GM19438 (cell line): ENCODE measurements around the gene CRELD2.

Source experiments
- ATAC-seq: cut with Tn5 transposase; IDR thresholded peaks from one replicate; pipeline ENCODE4 v1.9.1; 2021; ENCODE audit warnings: low read depth; ENCODE audit not compliant: unreplicated experiment

Gene CRELD2

GRCh38 chr22:49910229-49911155 lies 7.9 kb upstream of the CRELD2 start:
- ATAC-seq, result no peak

- no peak for ATAC-seq
These were observed 6.4 kb upstream of the CRELD2 start for GRCh38 chr22:49911881-49912625.

DNA sequence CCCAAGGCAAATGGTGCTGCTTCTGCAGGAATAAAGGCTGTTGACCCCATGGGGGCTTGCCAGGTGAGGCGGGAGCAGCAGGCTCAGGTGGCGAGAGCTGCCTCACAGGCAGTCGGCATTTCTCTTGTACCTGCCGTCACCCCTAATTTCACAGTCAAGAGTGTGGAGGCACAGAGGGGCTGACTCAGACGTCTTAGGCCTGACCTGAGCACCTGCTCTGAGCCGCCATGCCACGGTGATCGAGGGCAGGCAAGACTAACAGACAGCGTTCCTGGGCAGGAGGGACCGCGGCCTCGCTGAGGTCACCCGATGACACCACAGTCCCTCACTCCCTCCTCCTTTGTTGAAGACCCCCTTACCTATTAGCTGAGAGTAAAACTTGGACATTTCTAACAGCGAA lies 5.4 kb upstream of the CRELD2 start:
- no peak for ATAC-seq

- no peak for ATAC-seq
These were observed 5.0 kb upstream of the CRELD2 start for GRCh38 chr22:49913446-49913845.

DNA sequence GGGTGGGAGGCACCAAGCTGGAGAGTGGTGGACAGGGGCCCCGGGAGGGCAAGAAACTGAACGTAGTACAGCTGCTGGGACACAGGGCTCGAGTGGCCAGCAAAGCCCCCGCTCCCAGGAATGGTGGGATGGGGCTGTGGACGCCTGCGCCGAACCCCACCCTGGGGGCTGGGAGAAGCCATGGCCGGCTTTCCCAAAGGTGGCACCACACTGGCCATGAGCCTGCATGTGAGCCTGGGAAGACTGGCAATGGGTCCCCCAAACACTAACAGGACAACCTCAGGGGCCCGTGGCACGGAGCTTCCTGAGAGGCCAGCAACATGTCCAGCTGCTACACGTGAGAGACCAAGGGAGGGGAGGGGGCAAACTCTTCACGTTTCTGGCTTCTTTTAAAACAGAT lies 4.2 kb upstream of the CRELD2 start:
- ATAC-seq, result no peak

- ATAC-seq, result no peak
These were observed 2.8 kb upstream of the CRELD2 start for GRCh38 chr22:49915610-49916009.

DNA sequence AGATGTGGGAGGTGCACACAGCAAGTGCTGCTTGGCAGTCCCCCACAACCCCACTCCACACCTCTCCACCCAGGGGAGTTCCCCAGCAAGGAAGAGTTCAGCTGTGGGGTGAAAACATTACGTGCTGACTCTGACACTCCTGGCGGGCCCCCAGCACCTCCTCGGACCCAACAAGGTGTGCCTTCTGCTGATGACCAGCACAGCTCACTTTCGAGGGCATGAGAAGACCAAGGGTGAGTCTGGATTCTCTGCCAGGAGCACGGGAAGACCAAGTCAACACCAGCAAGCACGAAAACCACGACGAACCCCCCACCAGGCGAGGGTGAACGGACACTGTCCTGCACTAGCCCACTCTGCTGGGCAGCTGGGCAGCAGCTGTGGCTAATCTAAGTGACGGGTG lies 1.6 kb upstream of the CRELD2 start:
- no peak for ATAC-seq

- ATAC-seq, result no peak
These were observed 762 bp downstream of the CRELD2 start for GRCh38 chr22:49918911-49919881.

- no peak for ATAC-seq
These were observed 2.4 kb downstream of the CRELD2 start for GRCh38 chr22:49920859-49921258.

- no peak for ATAC-seq
These were observed 3.3 kb downstream of the CRELD2 start for GRCh38 chr22:49921508-49922278.

DNA sequence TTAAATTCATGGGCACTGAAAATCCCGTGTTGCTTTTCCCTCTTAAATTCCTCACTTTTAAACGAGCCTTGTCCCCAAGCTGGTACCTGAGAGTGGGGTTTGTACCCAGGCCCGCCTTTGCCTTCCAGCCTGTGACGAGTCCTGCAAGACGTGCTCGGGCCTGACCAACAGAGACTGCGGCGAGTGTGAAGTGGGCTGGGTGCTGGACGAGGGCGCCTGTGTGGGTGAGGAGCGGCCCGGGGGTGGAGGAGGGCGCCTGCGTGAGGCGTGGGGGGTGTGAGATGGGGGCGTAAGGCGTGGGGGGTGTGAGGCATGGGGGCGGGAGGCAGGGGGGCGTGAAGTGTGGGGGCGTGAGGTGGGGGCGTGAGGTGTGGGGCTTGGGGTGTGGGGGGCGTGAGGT lies 4.0 kb downstream of the CRELD2 start:
- ATAC-seq, result no peak

- ATAC-seq, result no peak
These were observed 4.5 kb downstream of the CRELD2 start for GRCh38 chr22:49922926-49923325.

DNA sequence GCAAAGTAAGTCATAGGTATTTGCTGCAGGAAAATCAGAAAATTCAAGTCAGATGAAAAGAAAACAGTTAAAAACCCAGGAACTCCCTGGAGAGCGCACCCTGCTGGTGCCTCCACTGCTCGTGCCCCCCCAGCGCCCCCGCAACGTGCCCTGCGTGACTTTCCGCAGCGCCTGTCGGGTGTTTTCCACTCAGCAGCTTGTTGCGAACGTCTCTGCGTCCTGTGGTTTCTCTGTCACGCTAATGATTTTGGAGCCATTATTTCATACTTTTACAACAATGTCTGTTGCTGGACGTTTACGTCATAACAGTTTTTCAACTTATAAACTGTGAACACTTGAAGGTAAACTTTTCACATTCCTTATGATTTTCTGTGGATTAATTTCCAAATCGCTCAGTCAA lies 5.0 kb downstream of the CRELD2 start:
- no peak for ATAC-seq

DNA sequence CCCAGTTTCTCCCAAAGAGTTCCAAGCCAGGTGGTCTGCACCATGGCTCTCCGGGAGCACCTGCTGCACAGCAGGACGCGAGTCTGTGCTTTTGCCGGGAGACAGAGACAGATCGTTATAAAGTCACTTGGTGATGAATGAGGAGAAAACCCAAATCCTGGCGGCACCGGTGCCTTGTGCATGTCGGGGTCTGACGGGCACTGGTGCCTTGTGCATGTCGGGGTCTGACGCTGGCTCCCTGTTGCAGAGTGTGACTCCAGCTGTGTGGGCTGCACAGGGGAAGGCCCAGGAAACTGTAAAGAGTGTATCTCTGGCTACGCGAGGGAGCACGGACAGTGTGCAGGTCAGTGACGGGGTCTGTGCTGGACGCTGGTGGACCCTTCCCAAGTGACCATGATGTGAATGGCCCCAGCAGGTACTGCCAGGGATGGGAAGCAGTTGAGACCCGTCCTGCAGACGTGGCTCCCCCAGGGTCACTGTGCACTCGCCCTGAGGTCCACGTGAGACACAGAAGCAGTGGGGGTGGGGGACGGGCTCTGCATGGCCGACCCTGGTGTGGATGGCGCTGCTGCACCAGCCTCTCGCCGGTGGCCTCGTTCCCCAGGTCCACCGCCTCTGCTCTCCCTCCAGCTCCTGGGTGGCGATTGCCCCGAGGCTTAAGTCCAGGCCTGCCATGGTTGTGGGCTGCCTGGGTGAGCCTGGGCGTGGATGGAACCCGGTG lies 5.8 kb downstream of the CRELD2 start:
- no peak for ATAC-seq

GRCh38 chr22:49925525-49926128 lies 7.2 kb downstream of the CRELD2 start:
- ATAC-seq, result peak; percentile 46

DNA sequence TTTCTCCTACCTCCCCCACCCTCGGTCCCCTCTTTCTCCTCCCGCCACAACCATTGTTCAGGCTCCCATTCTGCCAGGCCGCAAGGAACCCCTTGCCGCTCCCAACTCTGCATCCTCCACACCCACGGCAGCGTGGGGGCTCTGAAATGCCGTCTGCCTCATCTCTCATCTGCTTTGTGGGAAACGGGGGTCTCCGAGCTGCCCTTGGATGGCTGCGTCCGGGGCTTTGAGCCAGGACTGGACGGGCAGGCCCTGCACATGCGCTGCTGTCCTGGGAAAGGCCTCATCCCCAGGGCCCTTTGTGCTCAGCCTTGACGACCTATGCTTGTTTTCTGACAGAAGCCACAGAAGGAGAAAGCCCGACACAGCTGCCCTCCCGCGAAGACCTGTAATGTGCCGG lies 8.5 kb downstream of the CRELD2 start:
- ATAC-seq, result no peak

- no peak for ATAC-seq
These were observed 9.2 kb downstream of the CRELD2 start for GRCh38 chr22:49927483-49928184.

DNA sequence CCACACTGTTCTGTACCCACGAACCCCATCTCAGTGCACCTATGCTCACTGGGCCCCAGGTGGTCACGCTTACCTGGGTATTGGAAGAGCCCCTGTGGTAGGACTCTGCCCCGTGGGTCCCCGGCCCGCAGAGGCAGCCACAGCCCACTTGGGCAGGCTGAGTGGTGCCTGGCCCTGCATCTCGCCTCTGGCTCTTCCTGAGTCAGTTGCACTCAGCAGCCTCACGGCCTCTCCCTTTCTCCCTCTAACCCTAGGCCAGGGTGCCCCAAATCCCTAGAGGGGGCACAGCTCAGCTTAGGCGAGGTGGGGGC lies 9.7 kb downstream of the CRELD2 start:
- ATAC-seq, result no peak
